SK-N-SH treated with all-trans-retinoic acid at 6 μM for 48 hours (cell line): ENCODE data around the gene EN1.

ENCODE experiments used
- ATAC-seq: fragments of 200-7000 bp; cut with Tn5 transposase; 3 replicates; pipeline ENCODE4 v1.9.1; 2020; ENCODE audit warnings: mild to moderate bottlenecking, moderate library complexity
- CSDC2 ChIP-seq: fragments of 250-450 bp; sonication (Bioruptor Pico); IDR thresholded peaks from 2 replicates; pipeline ENCODE4 v1.5.0; 2020; ENCODE audit warnings: mild to moderate bottlenecking, moderate library complexity
- CSRNP3 ChIP-seq: fragments of 250-450 bp; sonication (Bioruptor Pico); IDR thresholded peaks from 2 replicates; pipeline ENCODE4 v1.5.1; 2021; ENCODE audit warnings: mild to moderate bottlenecking, moderate library complexity
- ESRRG ChIP-seq: fragments of 250-450 bp; sonication (Bioruptor Pico); IDR thresholded peaks from 2 replicates; pipeline ENCODE4 v1.6.1; 2021; ENCODE audit warnings: mild to moderate bottlenecking
- ISL1 ChIP-seq: fragments of 250-450 bp; sonication (Bioruptor Pico); IDR thresholded peaks from 2 replicates; pipeline ENCODE4 v2.1.2; 2022; ENCODE audit warnings: mild to moderate bottlenecking, moderate library complexity
- OSR1 ChIP-seq: fragments of 250-450 bp; sonication (Bioruptor Pico); IDR thresholded peaks from 2 replicates; pipeline ENCODE4 v1.8.0; 2022; ENCODE audit warnings: moderate library complexity, mild to moderate bottlenecking, inconsistent platforms
- PPARA ChIP-seq: fragments of 250-450 bp; sonication (Bioruptor Pico); IDR thresholded peaks from 2 replicates; pipeline ENCODE4 v1.5.0; 2020; ENCODE audit warnings: mild to moderate bottlenecking, borderline replicate concordance
- RARB ChIP-seq: fragments of 250-450 bp; sonication (Bioruptor Pico); IDR thresholded peaks from 2 replicates; pipeline ENCODE4 v1.8.0; 2021; ENCODE audit warnings: mild to moderate bottlenecking, moderate library complexity
- SNAI2 ChIP-seq: fragments of 250-450 bp; sonication (Bioruptor Pico); IDR thresholded peaks from 2 replicates; pipeline ENCODE4 v1.5.0; 2020; ENCODE audit warnings: mild to moderate bottlenecking, moderate library complexity
- TCF4 ChIP-seq: fragments of 250-450 bp; sonication (Bioruptor Pico); IDR thresholded peaks from 2 replicates; pipeline ENCODE4 v1.8.0; 2021; ENCODE audit warnings: mild to moderate bottlenecking, moderate library complexity, borderline replicate concordance
- TOX ChIP-seq: fragments of 250-450 bp; sonication (Bioruptor Pico); IDR thresholded peaks from 2 replicates; pipeline ENCODE4 v1.8.0; 2021; ENCODE audit warnings: mild to moderate bottlenecking, moderate library complexity, borderline replicate concordance
- TSHZ2 ChIP-seq: fragments of 250-450 bp; sonication (Bioruptor Pico); IDR thresholded peaks from 2 replicates; pipeline ENCODE4 v1.5.0; 2020; ENCODE audit warnings: mild to moderate bottlenecking, moderate library complexity
- ZC3H10 ChIP-seq: fragments of 250-450 bp; sonication (Bioruptor Pico); IDR thresholded peaks from 2 replicates; pipeline ENCODE4 v1.5.1; 2021; ENCODE audit warnings: mild to moderate bottlenecking, moderate library complexity
- ZFP3 ChIP-seq: fragments of 250-450 bp; sonication (Bioruptor Pico); IDR thresholded peaks from 2 replicates; pipeline ENCODE4 v1.5.0; 2020; ENCODE audit warnings: mild to moderate bottlenecking, moderate library complexity
- ZFP30 ChIP-seq: fragments of 450-650 bp; formaldehyde crosslinking; IDR thresholded peaks from 2 replicates; pipeline ENCODE4 v1.5.0; 2022; ENCODE audit warnings: mild to moderate bottlenecking, moderate library complexity
- ZNF565 ChIP-seq: fragments of 450-650 bp; formaldehyde crosslinking; conservative IDR thresholded peaks from 2 replicates; pipeline ENCODE4 v1.5.0; 2020; ENCODE audit warnings: low read depth, mild to moderate bottlenecking, moderate library complexity
- ZNF70 ChIP-seq: fragments of 450-650 bp; formaldehyde crosslinking; IDR thresholded peaks from 2 replicates; pipeline ENCODE4 v1.5.0; 2020; ENCODE audit warnings: mild to moderate bottlenecking, moderate library complexity
- ZNF8 ChIP-seq: fragments of 450-650 bp; formaldehyde crosslinking; IDR thresholded peaks from 2 replicates; pipeline ENCODE4 v1.5.0; 2020; ENCODE audit warnings: mild to moderate bottlenecking, moderate library complexity
- TF ChIP-seq, protein P1 (sequence below): fragments of 250-450 bp; sonication (Bioruptor Pico); IDR thresholded peaks from 2 replicates; pipeline ENCODE4 v1.5.1; 2020; ENCODE audit warnings: low read depth, mild to moderate bottlenecking, moderate library complexity
- TF ChIP-seq, protein P2 (sequence below): fragments of 250-450 bp; sonication (Bioruptor Pico); IDR thresholded peaks from 2 replicates; pipeline ENCODE4 v1.8.0; 2021; ENCODE audit warnings: low read depth, mild to moderate bottlenecking, moderate library complexity, borderline replicate concordance
- TF ChIP-seq, protein P3 (sequence below): fragments of 250-450 bp; sonication (Bioruptor Pico); IDR thresholded peaks from 2 replicates; pipeline ENCODE4 v1.8.0; 2020; ENCODE audit warnings: mild to moderate bottlenecking, moderate library complexity, borderline replicate concordance

EN1 gene

DNA sequence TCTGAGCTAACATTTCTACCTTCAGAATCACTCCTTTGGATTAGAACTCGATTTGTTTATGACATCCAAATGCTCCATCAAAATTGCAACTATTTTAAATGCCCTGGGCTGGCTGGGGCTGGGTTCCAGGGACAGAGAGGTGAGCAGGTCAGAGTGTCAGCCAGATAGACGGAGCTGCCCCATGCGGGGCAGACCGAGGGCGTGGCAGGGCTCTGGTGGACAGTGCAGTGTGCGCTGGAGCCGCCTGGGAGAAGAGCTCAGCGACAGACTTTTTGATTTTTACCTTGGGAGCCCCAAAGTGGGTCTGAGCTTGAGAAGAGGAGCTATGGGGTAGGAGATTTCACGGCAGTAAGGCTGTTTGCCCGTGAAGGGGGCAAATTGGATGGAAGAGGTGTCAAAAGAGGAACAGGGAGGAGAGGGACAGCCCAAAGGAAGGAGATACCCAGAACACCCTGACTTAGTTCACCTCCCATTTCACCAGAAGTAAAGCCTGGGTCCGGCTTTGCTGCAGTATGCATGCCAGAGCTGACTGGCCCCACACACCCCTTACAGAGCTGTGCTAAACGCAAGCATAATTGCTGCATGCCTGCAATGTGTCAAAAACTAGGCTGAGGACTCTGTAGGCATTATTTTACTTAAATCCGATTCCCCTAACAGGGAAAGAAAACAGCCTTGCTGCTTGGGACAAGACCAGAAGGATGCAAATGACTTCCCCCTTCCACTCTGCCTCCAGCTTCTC is 33.7 kb downstream of the EN1 start (continued):
- TF ChIP-seq ZFP30 (CRISPR knock-in tag) = no peak
- TF ChIP-seq PPARA (CRISPR knock-in tag) = no peak
- TF ChIP-seq SNAI2 = no peak

- no peak for ATAC-seq
- TF ChIP-seq ESRRG (CRISPR knock-in tag) (no peak), CSDC2 (CRISPR knock-in tag) (no peak), ZFP3 (no peak), RARB (CRISPR knock-in tag) (no peak), TCF4 (CRISPR knock-in tag) (no peak), ZNF8 (CRISPR knock-in tag) (no peak)
Measured at GRCh38 chr2:118813111-118813510, 34.3 kb downstream of the EN1 start.

DNA sequence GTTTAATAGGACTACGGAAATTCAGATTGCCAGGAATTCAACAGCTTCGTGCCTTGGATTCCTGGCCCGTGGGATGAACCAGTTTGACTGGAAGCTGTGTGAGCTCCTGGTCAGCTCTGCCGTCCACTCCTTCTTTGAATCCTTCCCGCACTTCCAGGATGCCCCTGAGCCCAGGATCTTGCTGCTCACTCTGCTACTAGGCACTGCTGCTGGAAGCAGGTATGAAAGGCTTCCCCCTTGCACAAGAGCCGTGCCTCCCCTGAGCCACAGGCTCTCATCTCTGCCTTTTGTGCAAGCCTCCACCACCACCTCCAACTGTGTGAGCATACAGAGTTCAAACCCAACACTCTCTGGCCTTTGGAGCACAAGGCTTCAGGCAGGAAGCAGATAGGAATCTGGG is 34.9 kb downstream of the EN1 start:
- ATAC-seq = no peak
- TF ChIP-seq ZNF70 (CRISPR knock-in tag) = no peak
- no peak for TF ChIP-seq ZNF8 (CRISPR knock-in tag)
- TF ChIP-seq TCF4 (CRISPR knock-in tag) = no peak
- no peak for TF ChIP-seq OSR1 (CRISPR knock-in tag)
- no peak for TF ChIP-seq ZNF565 (CRISPR knock-in tag)
- TF ChIP-seq ISL1 (CRISPR knock-in tag) = no peak
- no peak for TF ChIP-seq PPARA (CRISPR knock-in tag)
- TF ChIP-seq TOX (CRISPR knock-in tag) = no peak
- no peak for TF ChIP-seq TSHZ2 (CRISPR knock-in tag)
- TF ChIP-seq ZFP30 (CRISPR knock-in tag) = no peak
- no peak for TF ChIP-seq ZFP3
- TF ChIP-seq, protein P1, sequence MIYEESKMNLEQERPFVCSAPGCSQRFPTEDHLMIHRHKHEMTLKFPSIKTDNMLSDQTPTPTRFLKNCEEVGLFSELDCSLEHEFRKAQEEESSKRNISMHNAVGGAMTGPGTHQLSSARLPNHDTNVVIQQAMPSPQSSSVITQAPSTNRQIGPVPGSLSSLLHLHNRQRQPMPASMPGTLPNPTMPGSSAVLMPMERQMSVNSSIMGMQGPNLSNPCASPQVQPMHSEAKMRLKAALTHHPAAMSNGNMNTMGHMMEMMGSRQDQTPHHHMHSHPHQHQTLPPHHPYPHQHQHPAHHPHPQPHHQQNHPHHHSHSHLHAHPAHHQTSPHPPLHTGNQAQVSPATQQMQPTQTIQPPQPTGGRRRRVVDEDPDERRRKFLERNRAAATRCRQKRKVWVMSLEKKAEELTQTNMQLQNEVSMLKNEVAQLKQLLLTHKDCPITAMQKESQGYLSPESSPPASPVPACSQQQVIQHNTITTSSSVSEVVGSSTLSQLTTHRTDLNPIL (CRISPR knock-in tag) = no peak
- no peak for TF ChIP-seq CSRNP3 (CRISPR knock-in tag)
- no peak for TF ChIP-seq ZC3H10 (CRISPR knock-in tag)
- TF ChIP-seq, protein P2, sequence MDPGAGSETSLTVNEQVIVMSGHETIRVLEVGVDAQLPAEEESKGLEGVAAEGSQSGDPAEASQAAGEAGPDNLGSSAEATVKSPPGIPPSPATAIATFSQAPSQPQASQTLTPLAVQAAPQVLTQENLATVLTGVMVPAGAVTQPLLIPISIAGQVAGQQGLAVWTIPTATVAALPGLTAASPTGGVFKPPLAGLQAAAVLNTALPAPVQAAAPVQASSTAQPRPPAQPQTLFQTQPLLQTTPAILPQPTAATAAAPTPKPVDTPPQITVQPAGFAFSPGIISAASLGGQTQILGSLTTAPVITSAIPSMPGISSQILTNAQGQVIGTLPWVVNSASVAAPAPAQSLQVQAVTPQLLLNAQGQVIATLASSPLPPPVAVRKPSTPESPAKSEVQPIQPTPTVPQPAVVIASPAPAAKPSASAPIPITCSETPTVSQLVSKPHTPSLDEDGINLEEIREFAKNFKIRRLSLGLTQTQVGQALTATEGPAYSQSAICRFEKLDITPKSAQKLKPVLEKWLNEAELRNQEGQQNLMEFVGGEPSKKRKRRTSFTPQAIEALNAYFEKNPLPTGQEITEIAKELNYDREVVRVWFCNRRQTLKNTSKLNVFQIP (CRISPR knock-in tag) = no peak
- TF ChIP-seq, protein P3, sequence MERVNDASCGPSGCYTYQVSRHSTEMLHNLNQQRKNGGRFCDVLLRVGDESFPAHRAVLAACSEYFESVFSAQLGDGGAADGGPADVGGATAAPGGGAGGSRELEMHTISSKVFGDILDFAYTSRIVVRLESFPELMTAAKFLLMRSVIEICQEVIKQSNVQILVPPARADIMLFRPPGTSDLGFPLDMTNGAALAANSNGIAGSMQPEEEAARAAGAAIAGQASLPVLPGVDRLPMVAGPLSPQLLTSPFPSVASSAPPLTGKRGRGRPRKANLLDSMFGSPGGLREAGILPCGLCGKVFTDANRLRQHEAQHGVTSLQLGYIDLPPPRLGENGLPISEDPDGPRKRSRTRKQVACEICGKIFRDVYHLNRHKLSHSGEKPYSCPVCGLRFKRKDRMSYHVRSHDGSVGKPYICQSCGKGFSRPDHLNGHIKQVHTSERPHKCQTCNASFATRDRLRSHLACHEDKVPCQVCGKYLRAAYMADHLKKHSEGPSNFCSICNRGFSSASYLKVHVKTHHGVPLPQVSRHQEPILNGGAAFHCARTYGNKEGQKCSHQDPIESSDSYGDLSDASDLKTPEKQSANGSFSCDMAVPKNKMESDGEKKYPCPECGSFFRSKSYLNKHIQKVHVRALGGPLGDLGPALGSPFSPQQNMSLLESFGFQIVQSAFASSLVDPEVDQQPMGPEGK = no peak
